WERI-Rb-1 (cell line): ENCODE results near the gene TICAM2.

ENCODE experiments used
- DNase-seq: peaks from one replicate; pipeline ENCODE4 v3.0.0-alpha.2; 2020
- H3K27ac ChIP-seq: fragments of 250-450 bp; sonication (Bioruptor Pico); 2 replicates; pipeline ENCODE4 v1.5.1; 2020; ENCODE audit warnings: mild to moderate bottlenecking, moderate library complexity
- H3K27me3 ChIP-seq: fragments of 250-450 bp; sonication (Bioruptor Pico); 2 replicates; pipeline ENCODE4 v1.5.1; 2021; ENCODE audit warnings: mild to moderate bottlenecking, low read depth, moderate library complexity; ENCODE audit not compliant: insufficient read depth, severe bottlenecking
- H3K36me3 ChIP-seq: fragments of 250-450 bp; sonication (Bioruptor Pico); 2 replicates; pipeline ENCODE4 v1.5.1; 2020; ENCODE audit warnings: mild to moderate bottlenecking, moderate library complexity
- H3K4me3 ChIP-seq: 2 replicates; pipeline ENCODE4 v1.5.1; 2011; ENCODE audit warnings: low read depth, mild to moderate bottlenecking, control low read depth, low read length
- H3K9me3 ChIP-seq: fragments of 250-450 bp; sonication (Bioruptor Pico); 2 replicates; pipeline ENCODE4 v1.5.1; 2021; ENCODE audit warnings: mild to moderate bottlenecking, moderate library complexity; ENCODE audit not compliant: severe bottlenecking
- CTCF ChIP-seq: IDR thresholded peaks from 2 replicates; pipeline ENCODE4 v1.5.1; 2011; ENCODE audit warnings: low read depth, mild to moderate bottlenecking, control low read depth, inconsistent platforms, low read length

The TICAM2 gene

GRCh38 chr5:115621365-115621900 lies 19.2 kb upstream of the TICAM2 start:
- no peak overlapping the region for H3K4me3 ChIP-seq
- H3K9me3 ChIP-seq = no peaks in the 10 kb centered on the region
- no peak for TF ChIP-seq CTCF
- no peak for DNase-seq
- H3K27ac ChIP-seq = no peak overlapping the region
- H3K27me3 ChIP-seq = no peaks in the 10 kb centered on the region
- H3K36me3 ChIP-seq = peaks cover 51% of the 10 kb centered on the region

- Histone ChIP-seq H3K36me3 (peaks cover 65% of the 10 kb centered on the region), H3K9me3 (no peaks in the 10 kb centered on the region), H3K4me3 (no peak overlapping the region), H3K27me3 (no peaks in the 10 kb centered on the region), H3K27ac (no peak overlapping the region)
- TF ChIP-seq CTCF = no peak
- DNase-seq = no peak
Observed at GRCh38 chr5:115616892-115617291, 14.6 kb upstream of the TICAM2 start.

DNA sequence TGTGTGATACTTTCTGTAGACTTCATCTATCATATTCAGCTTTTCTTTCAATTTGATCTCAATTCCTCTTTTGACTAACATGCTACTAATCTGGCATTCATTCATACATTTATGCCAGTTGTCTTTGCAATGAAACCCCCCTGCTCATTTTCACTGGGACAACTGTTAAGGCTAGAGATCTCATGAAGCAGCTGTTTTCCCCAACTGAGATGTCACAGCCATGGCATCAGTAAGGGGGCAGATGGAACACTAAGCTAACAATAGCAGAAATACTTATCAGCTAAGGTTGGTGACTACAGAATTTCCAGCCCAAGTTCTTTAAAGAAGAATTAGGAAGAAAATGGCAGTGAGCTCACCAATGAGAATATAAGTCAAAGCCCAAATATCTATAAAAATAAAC lies 14.2 kb upstream of the TICAM2 start:
- H3K36me3 ChIP-seq = peaks cover 65% of the 10 kb centered on the region
- DNase-seq = no peak
- TF ChIP-seq CTCF = no peak

DNA sequence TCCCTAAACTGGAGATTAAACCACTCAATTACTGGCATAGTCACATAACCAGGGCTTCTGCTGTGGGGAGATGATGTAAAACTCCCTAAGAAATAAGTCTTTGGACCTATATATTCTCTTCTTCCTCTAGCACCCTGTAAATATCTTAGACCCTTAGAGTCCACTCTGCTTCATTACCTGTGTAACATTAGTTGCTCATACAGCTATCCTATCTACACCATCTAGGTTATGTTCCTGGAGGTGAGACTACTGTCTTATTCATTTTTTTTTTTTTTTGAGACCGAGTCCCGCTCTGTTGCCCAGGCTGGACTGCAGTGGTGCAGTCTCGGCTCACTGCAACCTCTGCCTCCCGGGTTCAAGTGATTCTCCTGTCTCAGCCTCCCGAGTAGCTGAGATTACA lies 9.6 kb upstream of the TICAM2 start:
- Histone ChIP-seq H3K4me3 (no peak overlapping the region), H3K36me3 (peaks cover 36% of the 10 kb centered on the region), H3K27me3 (no peaks in the 10 kb centered on the region), H3K9me3 (no peaks in the 10 kb centered on the region), H3K27ac (no peak overlapping the region)
- DNase-seq = no peak
- no peak for TF ChIP-seq CTCF

More for the DNA sequence above, 14.2 kb upstream of the TICAM2 start:
- H3K9me3 ChIP-seq = no peaks in the 10 kb centered on the region
- H3K27me3 ChIP-seq = no peaks in the 10 kb centered on the region
- H3K27ac ChIP-seq = no peak overlapping the region
- H3K4me3 ChIP-seq = no peak overlapping the region

GRCh38 chr5:115607935-115608334 lies 5.7 kb upstream of the TICAM2 start:
- H3K27ac ChIP-seq = no peak overlapping the region

More at GRCh38 chr5:115607935-115608334, 5.7 kb upstream of the TICAM2 start:
- no peak for DNase-seq
- peaks cover under 1% of the 10 kb centered on the region for H3K36me3 ChIP-seq
- no peaks in the 10 kb centered on the region for H3K27me3 ChIP-seq
- no peak for TF ChIP-seq CTCF
- H3K4me3 ChIP-seq = no peak overlapping the region
- no peaks in the 10 kb centered on the region for H3K9me3 ChIP-seq
